GM19351 (cell line): ENCODE data around the gene BZW2.
"Not testable (repeated sequence)": the region's sequence is repeated elsewhere in the genome, so short reads cannot be mapped to it uniquely, and the experiment has no call there.

Experiments
- ATAC-seq: cut with Tn5 transposase; IDR thresholded peaks from one replicate; pipeline ENCODE4 v1.9.1; 2021; ENCODE audit warnings: mild to moderate bottlenecking, moderate library complexity; ENCODE audit not compliant: unreplicated experiment

Gene BZW2

DNA sequence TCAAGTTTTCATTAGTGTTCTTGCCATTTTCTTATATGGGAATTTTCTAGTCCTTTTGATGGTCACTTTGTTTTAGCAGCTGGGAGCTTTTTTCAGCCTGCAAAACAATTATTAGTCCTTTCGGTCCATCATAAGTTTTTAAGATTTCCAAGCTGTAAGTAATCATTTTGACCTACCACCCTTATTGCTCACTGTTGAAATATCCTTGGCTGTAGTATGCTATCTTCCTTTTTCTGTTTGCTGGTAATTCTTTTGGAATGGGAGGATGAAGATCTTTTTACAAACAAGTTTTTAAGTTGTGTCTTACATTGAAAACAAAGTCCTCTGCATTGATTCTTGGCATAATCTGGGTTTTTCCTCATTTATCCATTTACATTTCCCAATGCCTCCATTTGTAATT lies 24.0 kb downstream of the BZW2 start:
- no peak for ATAC-seq

DNA sequence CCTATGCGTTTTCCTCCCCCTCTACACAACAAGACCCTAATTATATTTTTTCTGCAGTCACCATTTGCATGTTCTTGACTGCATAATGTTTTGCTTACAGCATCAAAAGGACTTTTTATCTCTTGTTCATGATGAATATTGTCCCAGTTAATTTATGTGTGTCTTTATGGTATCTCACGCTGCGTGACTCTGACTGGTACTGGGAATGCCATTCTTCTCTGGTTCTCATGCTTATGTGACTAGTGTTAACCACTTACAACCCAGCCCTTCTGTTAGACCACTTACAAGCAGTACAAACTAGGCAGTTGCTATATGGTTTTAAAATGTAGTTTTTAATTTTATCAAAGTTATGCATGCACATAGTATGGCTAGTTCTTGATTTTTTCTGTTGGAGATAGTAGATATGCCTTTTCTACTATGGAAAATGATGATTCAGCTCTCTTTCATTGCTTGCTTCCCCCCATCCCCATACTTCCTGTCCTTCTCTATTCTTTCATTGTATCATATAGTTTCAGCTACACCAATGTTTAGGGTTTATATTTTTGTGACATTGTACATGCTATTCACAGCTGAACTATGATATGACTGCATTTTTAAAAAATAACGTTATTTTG lies 24.9 kb downstream of the BZW2 start:
- no peak for ATAC-seq

- ATAC-seq: no peak
Observed at GRCh38 chr7:16671811-16672210, 25.8 kb downstream of the BZW2 start.

DNA sequence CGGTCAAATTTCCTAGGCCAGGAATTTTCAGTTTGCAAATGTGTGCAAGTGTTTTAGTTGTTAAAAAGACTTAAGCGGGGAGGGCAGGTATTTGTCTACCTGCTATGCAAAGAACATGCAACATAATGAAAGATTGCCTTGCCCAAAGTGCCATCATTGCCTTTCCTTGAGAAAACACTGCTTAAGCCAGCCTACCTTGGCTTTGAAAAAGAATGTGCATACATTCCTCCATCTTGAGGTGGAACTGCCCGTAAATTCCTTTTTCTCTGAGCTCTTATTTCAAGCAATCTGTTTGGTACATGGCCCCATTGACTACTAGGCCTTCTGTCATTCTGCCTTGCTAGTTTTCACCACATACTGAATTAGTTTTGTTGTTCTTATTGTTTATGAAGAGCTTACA lies 29.3 kb downstream of the BZW2 start:
- ATAC-seq: no peak

GRCh38 chr7:16677978-16678494 lies 32.1 kb downstream of the BZW2 start:
- no peak for ATAC-seq

GRCh38 chr7:16678645-16679566 lies 32.9 kb downstream of the BZW2 start:
- ATAC-seq: not testable (repeated sequence)

GRCh38 chr7:16684935-16685334 lies 39.0 kb downstream of the BZW2 start:
- ATAC-seq: no peak

DNA sequence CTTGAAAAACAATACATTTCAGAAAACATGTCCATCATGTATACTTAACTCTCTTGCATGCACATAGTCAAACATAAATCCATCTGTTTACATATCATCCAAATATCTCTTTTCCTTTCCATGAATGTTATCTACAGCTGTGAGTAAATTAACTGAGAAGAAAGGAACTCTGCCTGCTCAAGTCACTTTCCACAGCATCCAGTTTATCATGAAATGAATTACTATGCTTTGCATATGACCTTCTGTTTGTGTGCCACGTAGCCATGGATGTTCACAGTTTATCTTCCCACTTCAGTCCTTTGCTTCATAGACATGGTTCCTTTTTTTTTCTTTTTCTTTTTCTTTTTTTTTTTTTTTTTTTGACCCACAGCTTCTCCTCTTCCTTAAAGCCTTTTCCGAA lies 39.6 kb downstream of the BZW2 start:
- ATAC-seq: no peak

DNA sequence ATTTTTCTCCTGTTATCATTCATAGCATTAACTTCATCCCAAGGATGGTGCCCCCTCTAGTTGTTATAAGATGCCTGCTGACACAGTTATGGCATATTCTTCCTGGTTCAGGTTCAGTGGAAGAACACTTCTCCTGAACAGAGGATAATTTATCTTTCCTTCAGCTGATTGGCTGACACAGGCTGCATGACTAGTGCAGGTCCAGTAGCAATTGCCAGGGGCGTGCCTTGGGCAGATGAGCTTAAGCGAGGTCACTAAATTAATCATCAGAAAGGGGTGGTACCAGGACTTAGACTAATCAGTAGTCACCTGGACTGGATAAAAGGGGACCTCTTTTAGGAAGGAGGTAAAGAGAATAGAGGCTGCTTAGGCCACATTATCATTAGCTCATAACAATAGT lies 42.3 kb downstream of the BZW2 start:
- ATAC-seq: no peak

GRCh38 chr7:16691241-16691640 lies 45.3 kb downstream of the BZW2 start:
- ATAC-seq: no peak

DNA sequence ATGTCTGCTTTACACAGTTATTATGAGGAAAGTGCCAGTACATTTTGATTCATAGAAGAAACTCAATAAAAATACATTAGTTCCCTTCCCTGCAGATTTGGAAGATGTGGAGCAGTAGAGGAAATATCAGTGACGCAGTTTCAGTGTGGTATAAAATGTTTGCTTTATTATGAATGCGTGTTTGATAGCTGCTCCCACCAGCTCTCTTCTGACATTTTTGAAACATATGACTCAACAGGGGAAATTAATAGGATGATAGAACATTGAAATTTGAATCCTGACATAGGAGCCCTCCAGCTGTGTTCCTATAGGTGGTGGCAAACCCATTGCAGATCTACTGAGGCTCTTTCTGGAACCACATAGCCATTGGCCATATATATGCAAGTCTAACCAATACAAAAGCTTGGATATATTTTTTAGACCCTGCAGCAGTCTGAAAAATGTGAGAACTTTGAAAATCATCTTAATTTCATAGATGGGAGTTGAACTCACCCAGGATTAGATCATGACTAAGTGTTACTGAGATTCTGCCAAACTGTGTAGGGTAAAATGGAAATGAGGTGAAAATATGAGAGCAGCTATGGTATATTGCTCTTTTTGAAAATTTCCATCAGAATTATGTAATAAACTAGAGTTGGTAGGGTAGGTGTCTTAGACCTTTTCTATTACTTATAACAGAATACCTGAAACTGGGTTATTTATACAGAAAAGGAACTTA lies 47.8 kb downstream of the BZW2 start:
- no peak for ATAC-seq

- no peak for ATAC-seq
Observed at GRCh38 chr7:16694806-16695205, 48.8 kb downstream of the BZW2 start.

- peak; percentile 79 for ATAC-seq
Observed at GRCh38 chr7:16695621-16696237, 49.7 kb downstream of the BZW2 start.

DNA sequence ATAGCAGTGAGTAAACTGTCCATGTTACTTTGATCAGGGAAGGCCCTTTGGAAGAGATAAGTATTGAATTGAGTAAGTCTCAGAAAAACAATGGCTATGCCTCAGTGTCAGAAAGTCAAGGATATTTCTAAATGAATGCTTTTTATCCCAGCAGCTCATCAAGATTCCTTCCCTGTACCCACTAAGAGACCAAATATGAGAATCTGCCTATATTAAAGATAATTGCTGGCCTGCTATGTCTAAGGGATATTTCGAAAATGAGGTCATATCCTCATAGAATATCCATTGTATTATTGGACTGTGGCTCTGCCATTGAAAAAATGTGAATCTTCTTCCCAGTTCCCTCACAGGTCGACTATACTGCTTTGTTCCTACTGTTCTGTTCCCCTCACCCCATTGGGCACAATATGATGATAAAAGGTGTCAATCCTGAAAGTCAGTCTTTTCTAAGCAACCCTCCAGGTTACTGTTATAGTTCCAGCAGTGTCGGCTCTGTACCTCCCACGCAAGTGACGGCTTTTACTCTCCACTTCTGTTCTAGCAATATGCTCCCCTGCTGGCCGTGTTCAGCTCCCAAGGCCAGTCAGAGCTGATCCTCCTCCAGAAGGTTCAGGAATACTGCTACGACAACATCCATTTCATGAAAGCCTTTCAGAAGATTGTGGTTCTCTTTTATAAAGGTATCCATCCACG lies 51.7 kb downstream of the BZW2 start:
- no peak for ATAC-seq

- ATAC-seq: no peak
Observed at GRCh38 chr7:16698200-16698905, 52.4 kb downstream of the BZW2 start.

DNA sequence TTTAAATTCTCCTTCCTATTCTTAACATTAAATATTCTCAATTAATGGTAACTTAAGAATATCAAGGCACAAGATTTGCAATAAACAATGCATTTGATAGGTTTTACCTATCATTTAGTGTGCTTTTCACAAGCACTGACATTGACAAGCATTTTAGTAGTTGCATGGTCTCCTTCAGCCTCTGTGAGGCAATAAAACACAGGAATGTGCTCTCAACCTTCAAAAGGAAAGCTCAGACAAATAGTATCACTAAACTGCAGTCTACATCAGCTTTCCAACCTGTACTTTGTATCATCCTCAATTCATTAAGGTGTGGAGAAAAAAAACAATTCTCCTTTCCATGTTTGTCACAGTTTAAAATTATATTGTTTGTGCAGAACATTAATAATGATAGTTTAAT lies 56.5 kb downstream of the BZW2 start:
- ATAC-seq: no peak

DNA sequence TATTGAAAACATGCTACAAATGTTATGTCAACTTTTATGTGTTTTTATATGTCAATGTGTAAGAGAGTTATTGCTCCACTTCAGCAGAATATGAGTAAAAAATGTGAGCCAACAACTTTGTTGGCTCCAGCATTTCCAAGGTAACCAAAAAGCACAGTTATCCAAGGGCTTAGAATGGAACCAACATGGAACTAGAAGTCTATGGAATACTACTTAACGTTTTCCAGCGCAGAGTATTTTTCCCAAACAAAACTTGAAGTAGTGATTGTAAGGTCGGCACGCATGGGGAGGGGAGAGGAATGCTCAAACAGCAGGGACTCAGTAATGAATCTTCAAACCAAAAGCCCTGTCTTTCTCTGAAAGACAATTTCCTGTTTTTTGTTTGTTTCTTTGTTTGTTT lies 62.5 kb downstream of the BZW2 start:
- no peak for ATAC-seq

DNA sequence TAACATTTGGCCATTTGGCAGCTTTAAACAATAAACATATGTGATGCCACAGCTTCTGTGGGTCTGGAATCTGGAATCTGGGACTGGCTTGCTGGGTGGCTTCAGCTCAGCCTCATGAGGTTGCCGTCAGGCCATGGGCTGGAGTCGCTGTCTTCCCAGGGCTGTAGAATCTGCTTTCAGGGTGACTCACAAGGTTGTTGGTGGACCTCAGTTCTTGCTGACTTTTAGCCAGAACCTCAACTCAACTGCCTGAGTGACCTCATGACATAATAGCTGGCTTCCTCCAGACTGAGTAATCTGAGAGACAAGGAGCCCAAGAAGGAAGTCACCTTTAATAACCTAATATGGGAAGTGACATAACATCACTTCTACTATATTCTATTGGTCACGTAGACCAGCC lies 63.0 kb downstream of the BZW2 start:
- ATAC-seq: peak; percentile 40

GRCh38 chr7:16710651-16711050 lies 64.7 kb downstream of the BZW2 start:
- no peak for ATAC-seq

GRCh38 chr7:16711730-16712129 lies 65.7 kb downstream of the BZW2 start:
- ATAC-seq: peak; percentile 70
